ENCODE results near the gene UNCX. TPM values are rescaled to one million over a fixed set of nuclear protein-coding genes. Genes with fewer than 3 reads are reported as not detected.

The UNCX gene
- total RNA-seq, 1 donor from 2014 or later, result not detected

- Mint-ChIP-seq H3K27ac (ENCODE audit: unreplicated experiment) (no peak overlapping the region), H3K4me1 (ENCODE audit: unreplicated experiment) (peaks cover 8% of the 10 kb centered on the region), H3K9me3 (ENCODE audit: unreplicated experiment) (no peaks in the 10 kb centered on the region), H3K4me3 (ENCODE audit: unreplicated experiment) (no peak overlapping the region), H3K27me3 (ENCODE audit: unreplicated experiment) (peaks cover 59% of the 10 kb centered on the region), H3K36me3 (ENCODE audit: unreplicated experiment) (peaks cover 9% of the 10 kb centered on the region)
- TF ChIP-seq CTCF (IDR thresholded peaks at IDR 0.05), result no peak
- no peak for DNase-seq (ENCODE audit: extremely low spot score, unreplicated experiment)
These were observed 3.3 kb upstream of the UNCX start for GRCh38 chr7:1229202-1229947.

- Mint-ChIP-seq H3K36me3 (ENCODE audit: unreplicated experiment) (peaks cover 12% of the 10 kb centered on the region), H3K9me3 (ENCODE audit: unreplicated experiment) (no peaks in the 10 kb centered on the region), H3K27ac (ENCODE audit: unreplicated experiment) (no peak overlapping the region), H3K4me1 (ENCODE audit: unreplicated experiment) (peaks cover 8% of the 10 kb centered on the region), H3K27me3 (ENCODE audit: unreplicated experiment) (peaks cover 65% of the 10 kb centered on the region), H3K4me3 (ENCODE audit: unreplicated experiment) (no peak overlapping the region)
- no peak for DNase-seq (ENCODE audit: extremely low spot score, unreplicated experiment)
- no peak for TF ChIP-seq CTCF (IDR thresholded peaks at IDR 0.05)
These were observed 2.7 kb upstream of the UNCX start for GRCh38 chr7:1229956-1230355.

- no peak overlapping the region for H3K4me3 Mint-ChIP-seq (ENCODE audit: unreplicated experiment)
- H3K4me1 Mint-ChIP-seq (ENCODE audit: unreplicated experiment), result peaks cover 8% of the 10 kb centered on the region
- no peak for DNase-seq (ENCODE audit: extremely low spot score, unreplicated experiment)
- peaks cover 12% of the 10 kb centered on the region for H3K36me3 Mint-ChIP-seq (ENCODE audit: unreplicated experiment)
- no peaks in the 10 kb centered on the region for H3K9me3 Mint-ChIP-seq (ENCODE audit: unreplicated experiment)
- peaks cover 65% of the 10 kb centered on the region for H3K27me3 Mint-ChIP-seq (ENCODE audit: unreplicated experiment)
- TF ChIP-seq CTCF (IDR thresholded peaks at IDR 0.05), result no peak
- no peak overlapping the region for H3K27ac Mint-ChIP-seq (ENCODE audit: unreplicated experiment)
These were observed 2.1 kb upstream of the UNCX start for GRCh38 chr7:1230411-1231213.

- no peak for TF ChIP-seq CTCF (IDR thresholded peaks at IDR 0.05)
- peaks cover 58% of the 10 kb centered on the region for H3K27me3 Mint-ChIP-seq (ENCODE audit: unreplicated experiment)
- no peak for DNase-seq (ENCODE audit: extremely low spot score, unreplicated experiment)
- peaks cover 9% of the 10 kb centered on the region for H3K4me1 Mint-ChIP-seq (ENCODE audit: unreplicated experiment)
- H3K4me3 Mint-ChIP-seq (ENCODE audit: unreplicated experiment), result no peak overlapping the region
- no peaks in the 10 kb centered on the region for H3K9me3 Mint-ChIP-seq (ENCODE audit: unreplicated experiment)
- peaks cover 12% of the 10 kb centered on the region for H3K36me3 Mint-ChIP-seq (ENCODE audit: unreplicated experiment)
- no peak overlapping the region for H3K27ac Mint-ChIP-seq (ENCODE audit: unreplicated experiment)
These were observed 1.2 kb upstream of the UNCX start for GRCh38 chr7:1231214-1232102.

Data from osteocyte (in vitro differentiated cells).